Transverse colon (tissue), 4 donors: ENCODE measurements around the gene PGM2L1. TPM values are rescaled to one million over a fixed set of nuclear protein-coding genes. Genes with fewer than 3 reads are reported as not detected.

Source experiments
- DNase-seq: peaks from one replicate; pipeline ENCODE4 v3.0.0-alpha.2; 2019
- H3K27ac ChIP-seq, 4 donors: fragments of 200-600 bp; sonication (generic); 2 replicates each; pipeline ENCODE4 v1.5.1; 2016 to 2018; ENCODE audit warnings: inconsistent platforms in 4 of 4
- H3K27me3 ChIP-seq: fragments of 200-600 bp; sonication (generic); 2 replicates; pipeline ENCODE4 v1.5.1; 2017; ENCODE audit warnings: inconsistent platforms
- H3K36me3 ChIP-seq, 4 donors: fragments of 200-600 bp; sonication (generic); 2 replicates each; pipeline ENCODE4 v1.5.1; 2017 to 2019; ENCODE audit warnings: inconsistent platforms in 4 of 4
- H3K4me1 ChIP-seq, 4 donors: fragments of 200-600 bp; sonication (generic); 2 replicates each; pipeline ENCODE4 v1.5.1; 2017 to 2020; ENCODE audit warnings: inconsistent platforms in 4 of 4
- H3K4me3 ChIP-seq, 4 donors: fragments of 200-600 bp; sonication (generic); 1 replicate in 1 of 4; 2 replicates in 3 of 4; pipeline versions ENCODE4 v1.5.1 to v1.6.1; 2017 to 2019; ENCODE audit warnings: inconsistent platforms in 4 of 4
- H3K9me3 ChIP-seq, 2 donors: fragments of 200-600 bp; sonication (generic); 2 replicates each; pipeline ENCODE4 v1.5.1; 2017 to 2019; ENCODE audit warnings: inconsistent platforms in 2 of 2
- CTCF ChIP-seq, 5 experiments: fragments of 200-600 bp in 3 of 5; fragments of 450-650 bp in 2 of 5; sonication (generic) in 3 of 5; IDR thresholded peaks; 1 replicate in 2 of 5; 2 replicates in 3 of 5; pipeline ENCODE4 v1.5.1; 2016 to 2017; ENCODE audit warnings: antibody characterized with exemption in 5 of 5, inconsistent platforms in 3 of 5, mild to moderate bottlenecking in 2 of 5, moderate library complexity in 1 of 5
- EP300 ChIP-seq: sonication (generic); formaldehyde crosslinking; IDR thresholded peaks from one replicate; pipeline ENCODE4 v1.6.1; 2017; ENCODE audit warnings: antibody characterized with exemption, low read depth
- POLR2A ChIP-seq: fragments of 450-650 bp; IDR thresholded peaks from one replicate; pipeline ENCODE4 v1.6.1; 2016; ENCODE audit warnings: antibody characterized with exemption, mild to moderate bottlenecking, moderate library complexity
- POLR2AphosphoS5 ChIP-seq, 3 donors: sonication (generic); formaldehyde crosslinking; IDR thresholded peaks; one replicate each; pipeline ENCODE4 v1.6.1; 2016; ENCODE audit warnings: antibody characterized with exemption in 3 of 3
- WGBS, 2 donors: methylation state at CpG; one replicate each; pipeline ENCODE4 v1.1.5; 2018; ENCODE audit warnings: low coverage in 1 of 2; 5-methylcytosine and 5-hydroxymethylcytosine counted together
- in situ Hi-C, 4 donors: fragments of 200-750 bp; cut with MboI; loops; one replicate each; pipeline versions ENCODE4 v1.15.0 to v1.15.1; 2017; ENCODE audit warnings: low sequenced_read_pairs in 3 of 4, low pct_ligation_motif_present in 1 of 4, low pct_unique_long_range_greater_than_20kb in 1 of 4
- intact Hi-C: fragments of 100-400 bp; cut with DNase I; formaldehyde crosslinking; loops from one replicate; pipeline ENCODE4 v1.15.1; 2023; ENCODE audit warnings: low total_unique reads
- total RNA-seq, 4 donors: library from RNA; depleted of rRNA; stranded (reverse); fragments of >200 nt; gene quantifications; one replicate each; pipeline ENCODE4 v1.1.0, GENCODE V29; 2016

PGM2L1 gene
- total RNA-seq, 4 donors from 2014 or later = 2.6 to 10.1 (median 8.3) TPM

GRCh38 chr11:74434528-74434927 is 36.3 kb upstream of the PGM2L1 start:
- 0 to 24% methylated on average over 2 to 7 of the region's 7 CpGs for WGBS, 2 donors
- H3K9me3 ChIP-seq = no peaks in the 10 kb centered on the region
- peaks cover 0 to 44% (median 17%) of the 10 kb centered on the region in 4 donors for H3K4me1 ChIP-seq
- no peaks in the 10 kb centered on the region for H3K27me3 ChIP-seq
- no peak for TF ChIP-seq CTCF (IDR thresholded peaks at IDR 0.05)
- TF ChIP-seq POLR2A = no peak
- no peak for TF ChIP-seq POLR2AphosphoS5 (IDR thresholded peaks at IDR 0.05)
- TF ChIP-seq EP300 = no peak
- intact Hi-C loops (no loop called here), in situ Hi-C loops (no loop called here)
- H3K36me3 ChIP-seq = no peaks in the 10 kb centered on the region
- no peak overlapping the region for H3K4me3 ChIP-seq
- peak overlapping the region in 3 of 4 donors; percentile 16 to 34 (median 23) for H3K27ac ChIP-seq
- DNase-seq = peak; percentile 45

- Histone ChIP-seq H3K4me1 (peaks cover 0 to 7% (median 2%) of the 10 kb centered on the region in 4 donors), H3K9me3 (peaks cover 0 to 3% of the 10 kb centered on the region in 2 donors), H3K27ac (no peak overlapping the region), H3K27me3 (no peaks in the 10 kb centered on the region), H3K4me3 (no peak overlapping the region), H3K36me3 (no peaks in the 10 kb centered on the region)
- WGBS, 2 donors = 82 to 84% methylated on average over 3 of the region's 3 CpGs
- no peak for DNase-seq
- in situ Hi-C loops (loop anchor here in 1 of 4 donors (10.0 kb wide), 1 partner anchor 154 kb away; no protein-coding TSS in a partner anchor), intact Hi-C loops (no loop called here)
- TF ChIP-seq POLR2AphosphoS5 (IDR thresholded peaks at IDR 0.05) = no peak
These were observed 31.0 kb upstream of the PGM2L1 start for GRCh38 chr11:74429205-74429604.

- Histone ChIP-seq H3K4me1 (peaks cover 0 to 6% (median 0%) of the 10 kb centered on the region in 4 donors), H3K27me3 (no peaks in the 10 kb centered on the region), H3K9me3 (peaks cover 0 to 3% of the 10 kb centered on the region in 2 donors), H3K27ac (no peak overlapping the region), H3K36me3 (no peaks in the 10 kb centered on the region), H3K4me3 (no peak overlapping the region)
- intact Hi-C loops (no loop called here), in situ Hi-C loops (loop anchor here in 1 of 4 donors (10.0 kb wide), 1 partner anchor 153 kb away; no protein-coding TSS in a partner anchor)
- WGBS, 2 donors = 87 to 88% methylated on average over 3 to 4 of the region's 4 CpGs
- TF ChIP-seq POLR2A (no peak), EP300 (no peak), POLR2AphosphoS5 (IDR thresholded peaks at IDR 0.05) (no peak), CTCF (IDR thresholded peaks at IDR 0.05) (no peak)
- DNase-seq = no peak
These were observed 29.2 kb upstream of the PGM2L1 start for GRCh38 chr11:74427384-74427886.

- Histone ChIP-seq H3K27me3 (no peaks in the 10 kb centered on the region), H3K4me3 (no peak overlapping the region), H3K36me3 (no peaks in the 10 kb centered on the region), H3K4me1 (peaks cover 0 to 6% (median 0%) of the 10 kb centered on the region in 4 donors), H3K27ac (no peak overlapping the region), H3K9me3 (peaks cover 0 to 3% of the 10 kb centered on the region in 2 donors)
- TF ChIP-seq POLR2A (no peak), EP300 (no peak), CTCF (IDR thresholded peaks at IDR 0.05) (no peak), POLR2AphosphoS5 (IDR thresholded peaks at IDR 0.05) (no peak)
- no peak for DNase-seq
- in situ Hi-C loops = loop anchor here in 1 of 4 donors (10.0 kb wide), 1 partner anchor 150 kb away; no protein-coding TSS in a partner anchor
- intact Hi-C loops = no loop called here
These were observed 26.9 kb upstream of the PGM2L1 start for GRCh38 chr11:74425100-74425499.

- Histone ChIP-seq H3K36me3 (no peaks in the 10 kb centered on the region), H3K4me1 (peaks cover 0 to 25% (median 11%) of the 10 kb centered on the region in 4 donors), H3K27ac (peak overlapping the region; percentile 1 to 50 (median 30)), H3K4me3 (no peak overlapping the region), H3K9me3 (no peaks in the 10 kb centered on the region), H3K27me3 (no peaks in the 10 kb centered on the region)
- in situ Hi-C loops = no loop called here
- no peak for TF ChIP-seq POLR2A
- TF ChIP-seq POLR2AphosphoS5 (IDR thresholded peaks at IDR 0.05) = peak in 2 of 3 donors; percentile 3 to 11
- TF ChIP-seq EP300 = no peak
- TF ChIP-seq CTCF (IDR thresholded peaks at IDR 0.05) = no peak
- intact Hi-C loops = no loop called here
- DNase-seq = no peak
- WGBS, 2 donors = 27 to 49% methylated on average over 1 of the region's 1 CpG
These were observed 20.3 kb upstream of the PGM2L1 start for GRCh38 chr11:74418509-74418895.
